ENCODE results near the gene FRMPD1.
A peak's percentile ranks its signal among the peaks of the same experiment; 100 is the strongest.

FRMPD1 gene

DNA sequence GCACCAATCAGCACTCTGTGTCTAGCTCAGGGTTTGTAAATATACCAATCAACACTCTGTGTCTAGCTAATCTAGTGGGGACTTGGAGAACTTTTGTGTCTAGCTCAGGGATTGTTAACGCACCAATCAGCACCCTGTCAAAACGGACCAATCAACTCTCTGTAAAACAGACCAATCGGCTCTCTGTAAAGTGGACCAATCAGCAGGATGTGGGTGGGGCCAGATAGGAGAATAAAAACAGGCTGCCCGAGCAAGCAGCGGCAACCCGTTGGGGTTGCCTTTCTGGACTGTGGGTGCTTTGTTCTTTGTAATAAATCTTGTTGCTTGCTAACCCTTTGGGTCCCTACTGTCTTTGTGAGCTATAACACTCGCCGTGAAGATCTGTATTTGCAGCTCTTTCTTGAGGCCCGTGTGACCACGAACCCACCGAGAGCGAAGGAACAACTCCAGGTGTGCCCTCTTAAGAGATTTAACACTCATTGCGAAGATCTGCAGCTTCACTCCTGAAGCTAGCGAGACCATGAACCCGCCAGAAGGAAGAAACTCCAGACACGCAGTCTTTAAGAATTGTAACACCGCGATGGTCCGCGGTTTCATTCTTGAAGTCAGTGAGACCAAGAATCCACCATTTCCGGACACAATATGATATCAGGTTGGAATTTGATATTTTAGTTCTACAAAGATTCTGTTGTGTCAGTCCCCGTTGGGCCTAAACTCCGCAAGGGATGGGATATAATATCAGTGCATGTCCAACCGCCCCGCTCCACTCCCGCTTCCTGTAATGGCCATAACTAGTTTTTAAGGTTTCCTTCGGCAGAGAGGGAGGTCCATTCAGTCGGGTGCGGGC lies 102.1 kb downstream of the FRMPD1 start:
- ChIA-PET CTCF (interaction anchor here (0.6 to 0.7 kb wide), 3 partner anchors 14 to 412 kb away, joined by 3 read pairs; no protein-coding TSS in a partner anchor), POLR2A (interaction anchor here (0.6 to 1.1 kb wide), 5 partner anchors 10 to 254 kb away, joined by 3 to 5 read pairs (median 3); partner anchors contain the start of gene EXOSC3)
- Histone ChIP-seq H3K4me1 (ENCODE audit: control insufficient read depth, insufficient read depth, low read length) (no peaks in the 10 kb centered on the region), H3K36me3 (ENCODE audit: control insufficient read depth in 2 of 2, insufficient read depth in 1 of 2, low read length in 2 of 2) (peaks cover 0 to 3% of the 10 kb centered on the region in 2 experiments; a peak in 1 of 3 replicates), H3K9me3 (ENCODE audit: control insufficient read depth, insufficient read depth, low read depth, low read length) (no peaks in the 10 kb centered on the region), H3K27ac (ENCODE audit: extremely low read depth, low read depth, low read length) (no peak overlapping the region), H3K4me3 (ENCODE audit: low read depth, low read length) (peak overlapping the region; percentile 79)
- TF ChIP-seq HOXC10 (CRISPR knock-in tag; IDR thresholded peaks at IDR 0.05) (no peak), BCL11B (tag by site-specific recombination; IDR thresholded peaks at IDR 0.05; ENCODE audit: low read depth) (no peak), GLIS2 (tag by site-specific recombination; IDR thresholded peaks at IDR 0.05) (no peak)
- TF ChIP-seq, protein P1, sequence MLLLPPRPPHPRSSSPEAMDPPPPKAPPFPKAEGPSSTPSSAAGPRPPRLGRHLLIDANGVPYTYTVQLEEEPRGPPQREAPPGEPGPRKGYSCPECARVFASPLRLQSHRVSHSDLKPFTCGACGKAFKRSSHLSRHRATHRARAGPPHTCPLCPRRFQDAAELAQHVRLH (tag by site-specific recombination; IDR thresholded peaks at IDR 0.05) = no peak

DNA sequence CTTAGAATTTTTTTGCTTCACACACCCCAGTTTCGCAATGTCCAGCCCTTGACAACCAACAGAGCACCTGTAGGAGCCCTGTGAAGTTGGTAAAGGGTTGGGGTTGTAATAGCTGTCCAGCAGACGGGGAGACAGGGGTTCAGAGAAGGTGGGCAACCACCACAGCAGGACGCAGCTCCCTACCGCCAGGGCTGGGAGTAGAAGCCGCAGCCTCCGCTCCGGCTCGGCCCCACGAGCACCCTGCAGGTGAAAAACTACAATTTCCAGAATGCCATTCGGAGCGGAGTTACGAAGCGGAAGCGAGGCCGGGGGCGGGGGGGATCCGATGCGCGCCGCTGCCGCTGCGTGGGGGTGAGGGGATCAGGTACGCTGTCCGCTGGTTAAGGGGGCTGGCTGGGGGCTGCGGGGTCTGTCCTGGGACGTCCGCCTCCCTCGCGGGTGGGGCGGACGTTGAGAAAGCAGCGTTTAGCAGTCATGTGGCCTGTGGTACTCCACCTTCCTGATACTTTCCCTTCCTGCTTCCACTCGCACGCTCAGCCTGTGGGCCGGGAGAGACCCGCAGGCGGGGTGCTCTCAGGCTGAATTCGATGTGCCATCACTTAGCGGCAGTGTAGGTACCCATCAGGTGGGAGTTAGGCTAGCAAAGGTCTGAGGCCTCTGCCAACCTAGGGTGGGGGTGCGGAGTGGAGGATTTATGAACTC lies 102.9 kb downstream of the FRMPD1 start, which contains the start of gene TRMT10B:
Gene TRMT10B (plus strand): TSS at position 317 of the 702 bp plus-strand sequence. CDS start 8,127 bp downstream, outside the sequence.
- no peaks in the 10 kb centered on the region for H3K4me1 ChIP-seq (ENCODE audit: control insufficient read depth, insufficient read depth, low read length)
- no peaks in the 10 kb centered on the region for H3K9me3 ChIP-seq (ENCODE audit: control insufficient read depth, insufficient read depth, low read depth, low read length)
- peaks cover 0 to 3% of the 10 kb centered on the region in 2 experiments; a peak in 1 of 3 replicates for H3K36me3 ChIP-seq (ENCODE audit: control insufficient read depth in 2 of 2, insufficient read depth in 1 of 2, low read length in 2 of 2)
- peak within 1 kb of the TSS; percentile 79 for H3K4me3 ChIP-seq (ENCODE audit: low read depth, low read length)
- CTCF ChIA-PET = interaction anchor here (0.7 kb wide), 1 partner anchor 20 kb away, joined by 3 read pairs; no protein-coding TSS in a partner anchor
- H3K27ac ChIP-seq (ENCODE audit: extremely low read depth, low read depth, low read length) = peak within 1 kb of the TSS; percentile 26; the same call in 1 of the 2 replicates
- POLR2A ChIA-PET = interaction anchor here (0.6 to 1.0 kb wide), 3 partner anchors 10 to 196 kb away, joined by 3 read pairs; partner anchors contain the start of gene EXOSC3
- TF ChIP-seq, protein P2, sequence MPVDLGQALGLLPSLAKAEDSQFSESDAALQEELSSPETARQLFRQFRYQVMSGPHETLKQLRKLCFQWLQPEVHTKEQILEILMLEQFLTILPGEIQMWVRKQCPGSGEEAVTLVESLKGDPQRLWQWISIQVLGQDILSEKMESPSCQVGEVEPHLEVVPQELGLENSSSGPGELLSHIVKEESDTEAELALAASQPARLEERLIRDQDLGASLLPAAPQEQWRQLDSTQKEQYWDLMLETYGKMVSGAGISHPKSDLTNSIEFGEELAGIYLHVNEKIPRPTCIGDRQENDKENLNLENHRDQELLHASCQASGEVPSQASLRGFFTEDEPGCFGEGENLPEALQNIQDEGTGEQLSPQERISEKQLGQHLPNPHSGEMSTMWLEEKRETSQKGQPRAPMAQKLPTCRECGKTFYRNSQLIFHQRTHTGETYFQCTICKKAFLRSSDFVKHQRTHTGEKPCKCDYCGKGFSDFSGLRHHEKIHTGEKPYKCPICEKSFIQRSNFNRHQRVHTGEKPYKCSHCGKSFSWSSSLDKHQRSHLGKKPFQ (tag by site-specific recombination; IDR thresholded peaks at IDR 0.05) = no peak
- TF ChIP-seq, protein P3, sequence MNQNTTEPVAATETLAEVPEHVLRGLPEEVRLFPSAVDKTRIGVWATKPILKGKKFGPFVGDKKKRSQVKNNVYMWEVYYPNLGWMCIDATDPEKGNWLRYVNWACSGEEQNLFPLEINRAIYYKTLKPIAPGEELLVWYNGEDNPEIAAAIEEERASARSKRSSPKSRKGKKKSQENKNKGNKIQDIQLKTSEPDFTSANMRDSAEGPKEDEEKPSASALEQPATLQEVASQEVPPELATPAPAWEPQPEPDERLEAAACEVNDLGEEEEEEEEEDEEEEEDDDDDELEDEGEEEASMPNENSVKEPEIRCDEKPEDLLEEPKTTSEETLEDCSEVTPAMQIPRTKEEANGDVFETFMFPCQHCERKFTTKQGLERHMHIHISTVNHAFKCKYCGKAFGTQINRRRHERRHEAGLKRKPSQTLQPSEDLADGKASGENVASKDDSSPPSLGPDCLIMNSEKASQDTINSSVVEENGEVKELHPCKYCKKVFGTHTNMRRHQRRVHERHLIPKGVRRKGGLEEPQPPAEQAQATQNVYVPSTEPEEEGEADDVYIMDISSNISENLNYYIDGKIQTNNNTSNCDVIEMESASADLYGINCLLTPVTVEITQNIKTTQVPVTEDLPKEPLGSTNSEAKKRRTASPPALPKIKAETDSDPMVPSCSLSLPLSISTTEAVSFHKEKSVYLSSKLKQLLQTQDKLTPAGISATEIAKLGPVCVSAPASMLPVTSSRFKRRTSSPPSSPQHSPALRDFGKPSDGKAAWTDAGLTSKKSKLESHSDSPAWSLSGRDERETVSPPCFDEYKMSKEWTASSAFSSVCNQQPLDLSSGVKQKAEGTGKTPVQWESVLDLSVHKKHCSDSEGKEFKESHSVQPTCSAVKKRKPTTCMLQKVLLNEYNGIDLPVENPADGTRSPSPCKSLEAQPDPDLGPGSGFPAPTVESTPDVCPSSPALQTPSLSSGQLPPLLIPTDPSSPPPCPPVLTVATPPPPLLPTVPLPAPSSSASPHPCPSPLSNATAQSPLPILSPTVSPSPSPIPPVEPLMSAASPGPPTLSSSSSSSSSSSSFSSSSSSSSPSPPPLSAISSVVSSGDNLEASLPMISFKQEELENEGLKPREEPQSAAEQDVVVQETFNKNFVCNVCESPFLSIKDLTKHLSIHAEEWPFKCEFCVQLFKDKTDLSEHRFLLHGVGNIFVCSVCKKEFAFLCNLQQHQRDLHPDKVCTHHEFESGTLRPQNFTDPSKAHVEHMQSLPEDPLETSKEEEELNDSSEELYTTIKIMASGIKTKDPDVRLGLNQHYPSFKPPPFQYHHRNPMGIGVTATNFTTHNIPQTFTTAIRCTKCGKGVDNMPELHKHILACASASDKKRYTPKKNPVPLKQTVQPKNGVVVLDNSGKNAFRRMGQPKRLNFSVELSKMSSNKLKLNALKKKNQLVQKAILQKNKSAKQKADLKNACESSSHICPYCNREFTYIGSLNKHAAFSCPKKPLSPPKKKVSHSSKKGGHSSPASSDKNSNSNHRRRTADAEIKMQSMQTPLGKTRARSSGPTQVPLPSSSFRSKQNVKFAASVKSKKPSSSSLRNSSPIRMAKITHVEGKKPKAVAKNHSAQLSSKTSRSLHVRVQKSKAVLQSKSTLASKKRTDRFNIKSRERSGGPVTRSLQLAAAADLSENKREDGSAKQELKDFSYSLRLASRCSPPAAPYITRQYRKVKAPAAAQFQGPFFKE (tag by site-specific recombination; IDR thresholded peaks at IDR 0.05; ENCODE audit: borderline replicate concordance) = no peak
- TF ChIP-seq, protein P4, sequence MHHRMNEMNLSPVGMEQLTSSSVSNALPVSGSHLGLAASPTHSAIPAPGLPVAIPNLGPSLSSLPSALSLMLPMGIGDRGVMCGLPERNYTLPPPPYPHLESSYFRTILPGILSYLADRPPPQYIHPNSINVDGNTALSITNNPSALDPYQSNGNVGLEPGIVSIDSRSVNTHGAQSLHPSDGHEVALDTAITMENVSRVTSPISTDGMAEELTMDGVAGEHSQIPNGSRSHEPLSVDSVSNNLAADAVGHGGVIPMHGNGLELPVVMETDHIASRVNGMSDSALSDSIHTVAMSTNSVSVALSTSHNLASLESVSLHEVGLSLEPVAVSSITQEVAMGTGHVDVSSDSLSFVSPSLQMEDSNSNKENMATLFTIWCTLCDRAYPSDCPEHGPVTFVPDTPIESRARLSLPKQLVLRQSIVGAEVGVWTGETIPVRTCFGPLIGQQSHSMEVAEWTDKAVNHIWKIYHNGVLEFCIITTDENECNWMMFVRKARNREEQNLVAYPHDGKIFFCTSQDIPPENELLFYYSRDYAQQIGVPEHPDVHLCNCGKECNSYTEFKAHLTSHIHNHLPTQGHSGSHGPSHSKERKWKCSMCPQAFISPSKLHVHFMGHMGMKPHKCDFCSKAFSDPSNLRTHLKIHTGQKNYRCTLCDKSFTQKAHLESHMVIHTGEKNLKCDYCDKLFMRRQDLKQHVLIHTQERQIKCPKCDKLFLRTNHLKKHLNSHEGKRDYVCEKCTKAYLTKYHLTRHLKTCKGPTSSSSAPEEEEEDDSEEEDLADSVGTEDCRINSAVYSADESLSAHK (tag by site-specific recombination; IDR thresholded peaks at IDR 0.05) = no peak
- peak; percentile 39; the same call in 1 of the 2 replicates for TF ChIP-seq ZNF560 (tag by site-specific recombination; IDR thresholded peaks at IDR 0.05; ENCODE audit: borderline replicate concordance)
- TF ChIP-seq, protein P1 (tag by site-specific recombination; IDR thresholded peaks at IDR 0.05) = no peak
- TF ChIP-seq, protein P5, sequence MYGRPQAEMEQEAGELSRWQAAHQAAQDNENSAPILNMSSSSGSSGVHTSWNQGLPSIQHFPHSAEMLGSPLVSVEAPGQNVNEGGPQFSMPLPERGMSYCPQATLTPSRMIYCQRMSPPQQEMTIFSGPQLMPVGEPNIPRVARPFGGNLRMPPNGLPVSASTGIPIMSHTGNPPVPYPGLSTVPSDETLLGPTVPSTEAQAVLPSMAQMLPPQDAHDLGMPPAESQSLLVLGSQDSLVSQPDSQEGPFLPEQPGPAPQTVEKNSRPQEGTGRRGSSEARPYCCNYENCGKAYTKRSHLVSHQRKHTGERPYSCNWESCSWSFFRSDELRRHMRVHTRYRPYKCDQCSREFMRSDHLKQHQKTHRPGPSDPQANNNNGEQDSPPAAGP (tag by site-specific recombination; IDR thresholded peaks at IDR 0.05) = no peak
- peak; percentile 81 for TF ChIP-seq SCRT2 (tag by site-specific recombination; IDR thresholded peaks at IDR 0.05)
- 0 out of 2 replicates have a peak, but pooled peaks have one; percentile 27 for TF ChIP-seq GLIS1 (tag by site-specific recombination; IDR thresholded peaks at IDR 0.05)
- no peak for TF ChIP-seq ZNF248 (tag by site-specific recombination; IDR thresholded peaks at IDR 0.05)
- TF ChIP-seq ZBTB21 (tag by site-specific recombination; IDR thresholded peaks at IDR 0.05) = no peak
- TF ChIP-seq EGR2 (tag by site-specific recombination; IDR thresholded peaks at IDR 0.05; ENCODE audit: low read depth) = peak; percentile 46
- TF ChIP-seq GLIS2 (tag by site-specific recombination; IDR thresholded peaks at IDR 0.05) = peak; percentile 67
- no peak for TF ChIP-seq ZNF175 (tag by site-specific recombination; IDR thresholded peaks at IDR 0.05)
- no peak for TF ChIP-seq ZNF341 (tag by site-specific recombination; IDR thresholded peaks at IDR 0.05; ENCODE audit: low read depth)
- TF ChIP-seq ZNF140 (tag by site-specific recombination; IDR thresholded peaks at IDR 0.05) = no peak
- no peak for TF ChIP-seq ZIC2 (tag by site-specific recombination; IDR thresholded peaks at IDR 0.05)
- TF ChIP-seq ZNF792 (tag by site-specific recombination; IDR thresholded peaks at IDR 0.05) = no peak

Measured in HEK293 (cell line).